WTC11 (cell line): ENCODE data around the gene STYXL2.

Source experiments
- CREB1 ChIP-seq: sonication (generic); formaldehyde crosslinking; IDR thresholded peaks from 2 replicates; pipeline ENCODE4 v1.8.0; 2023; ENCODE audit warnings: mild to moderate bottlenecking, missing genetic modification reagents
- CTCF ChIP-seq: fragments of 200-600 bp; IDR thresholded peaks from 2 replicates; pipeline ENCODE4 v1.8.0; 2022; ENCODE audit warnings: antibody characterized with exemption
- FOXP4 ChIP-seq: sonication (generic); formaldehyde crosslinking; IDR thresholded peaks from 2 replicates; pipeline ENCODE4 v1.8.0; 2022; ENCODE audit warnings: mild to moderate bottlenecking, missing genetic modification reagents
- PREB ChIP-seq: sonication (generic); formaldehyde crosslinking; IDR thresholded peaks from 2 replicates; pipeline ENCODE4 v1.8.1; 2022; ENCODE audit warnings: mild to moderate bottlenecking, missing genetic modification reagents, moderate library complexity, borderline replicate concordance
- ZBTB43 ChIP-seq: sonication (generic); formaldehyde crosslinking; IDR thresholded peaks from 2 replicates; pipeline ENCODE4 v1.8.1; 2023; ENCODE audit warnings: mild to moderate bottlenecking, missing genetic modification reagents

- TF ChIP-seq CTCF (no peak), ZBTB43 (CRISPR knock-in tag) (no peak), FOXP4 (CRISPR knock-in tag) (no peak), CREB1 (no peak), PREB (CRISPR knock-in tag) (no peak)
Observed at GRCh38 chr1:167114725-167115124, 20.9 kb downstream of the STYXL2 start.
